ENCODE data around the gene SGF29. TPM values are rescaled to one million over a fixed set of nuclear protein-coding genes. Genes with fewer than 3 reads are reported as not detected.
A peak's percentile ranks its signal among the peaks of the same experiment; 100 is the strongest.
"Not testable (repeated sequence)": the region's sequence is repeated elsewhere in the genome, so short reads cannot be mapped to it uniquely, and the experiment has no call there.

SGF29 gene
- total RNA-seq, 1 experiment from 2014 or later = 17.2 TPM

- in situ Hi-C loops (cut with HindIII; ENCODE audit: low pct_unique_long_range_greater_than_20kb, low sequenced_read_pairs) = no loop called here
- peak; percentile 72 for DNase-seq (ENCODE audit: low read depth)
Observed at GRCh38 chr16:28531777-28532744, 21.7 kb upstream of the SGF29 start.

GRCh38 chr16:28532940-28533647, 20.6 kb upstream of the SGF29 start:
- DNase-seq (ENCODE audit: low read depth) = no peak
- in situ Hi-C loops (cut with HindIII; ENCODE audit: low pct_unique_long_range_greater_than_20kb, low sequenced_read_pairs) = no loop called here

GRCh38 chr16:28534542-28535373, 19.0 kb upstream of the SGF29 start:
- in situ Hi-C loops (cut with HindIII; ENCODE audit: low pct_unique_long_range_greater_than_20kb, low sequenced_read_pairs) = no loop called here
- no peak for DNase-seq (ENCODE audit: low read depth)

- no peak for DNase-seq (ENCODE audit: low read depth)
- in situ Hi-C loops (cut with HindIII; ENCODE audit: low pct_unique_long_range_greater_than_20kb, low sequenced_read_pairs) = no loop called here
Observed at GRCh38 chr16:28537076-28537475, 16.6 kb upstream of the SGF29 start.

- no peak for DNase-seq (ENCODE audit: low read depth)
- in situ Hi-C loops (cut with HindIII; ENCODE audit: low pct_unique_long_range_greater_than_20kb, low sequenced_read_pairs) = no loop called here
Observed at GRCh38 chr16:28537964-28538732, 15.6 kb upstream of the SGF29 start.

- DNase-seq (ENCODE audit: low read depth) = peak; percentile 75
- in situ Hi-C loops (cut with HindIII; ENCODE audit: low pct_unique_long_range_greater_than_20kb, low sequenced_read_pairs) = no loop called here
Observed at GRCh38 chr16:28538733-28539596, 14.8 kb upstream of the SGF29 start, which contains the start of gene NUPR1. Gene NUPR1, minus strand, starts transcription at chr16:28538974. Its CDS starts 67 bp downstream, at chr16:28538907.

- DNase-seq (ENCODE audit: low read depth) = no peak
- in situ Hi-C loops (cut with HindIII; ENCODE audit: low pct_unique_long_range_greater_than_20kb, low sequenced_read_pairs) = no loop called here
Observed at GRCh38 chr16:28540346-28540745, 13.4 kb upstream of the SGF29 start.

GRCh38 chr16:28542646-28543045, 11.1 kb upstream of the SGF29 start:
- no peak for DNase-seq (ENCODE audit: low read depth)
- in situ Hi-C loops (cut with HindIII; ENCODE audit: low pct_unique_long_range_greater_than_20kb, low sequenced_read_pairs) = no loop called here

GRCh38 chr16:28543072-28543471, 10.6 kb upstream of the SGF29 start:
- DNase-seq (ENCODE audit: low read depth) = no peak
- in situ Hi-C loops (cut with HindIII; ENCODE audit: low pct_unique_long_range_greater_than_20kb, low sequenced_read_pairs) = no loop called here

- no peak for DNase-seq (ENCODE audit: low read depth)
- in situ Hi-C loops (cut with HindIII; ENCODE audit: low pct_unique_long_range_greater_than_20kb, low sequenced_read_pairs) = no loop called here
Observed at GRCh38 chr16:28544998-28545397, 8.7 kb upstream of the SGF29 start.

- in situ Hi-C loops (cut with HindIII; ENCODE audit: low pct_unique_long_range_greater_than_20kb, low sequenced_read_pairs); DNase-seq (ENCODE audit: low read depth): not testable (repeated sequence)
Observed at GRCh38 chr16:28545964-28546363, 7.8 kb upstream of the SGF29 start.

- in situ Hi-C loops (cut with HindIII; ENCODE audit: low pct_unique_long_range_greater_than_20kb, low sequenced_read_pairs) = no loop called here
- DNase-seq (ENCODE audit: low read depth) = no peak
Observed at GRCh38 chr16:28546626-28547025, 7.1 kb upstream of the SGF29 start.

- in situ Hi-C loops (cut with HindIII; ENCODE audit: low pct_unique_long_range_greater_than_20kb, low sequenced_read_pairs) = no loop called here
- no peak for DNase-seq (ENCODE audit: low read depth)
Observed at GRCh38 chr16:28548306-28548802, 5.4 kb upstream of the SGF29 start.

GRCh38 chr16:28549301-28549899, 4.3 kb upstream of the SGF29 start:
- peak; percentile 62 for DNase-seq (ENCODE audit: low read depth)
- in situ Hi-C loops (cut with HindIII; ENCODE audit: low pct_unique_long_range_greater_than_20kb, low sequenced_read_pairs) = no loop called here

GRCh38 chr16:28554634-28555423, 1.1 kb downstream of the SGF29 start:
- DNase-seq (ENCODE audit: low read depth) = no peak
- in situ Hi-C loops (cut with HindIII; ENCODE audit: low pct_unique_long_range_greater_than_20kb, low sequenced_read_pairs) = no loop called here

GRCh38 chr16:28555561-28555960, 1.8 kb downstream of the SGF29 start:
- no peak for DNase-seq (ENCODE audit: low read depth)
- in situ Hi-C loops (cut with HindIII; ENCODE audit: low pct_unique_long_range_greater_than_20kb, low sequenced_read_pairs) = no loop called here

Data from Caki2 (cell line).